Measurements from ENCODE around the gene SNAI3. TPM values are rescaled to one million over a fixed set of nuclear protein-coding genes. Genes with fewer than 3 reads are reported as not detected.

SNAI3 gene
- total RNA-seq, 2 donors from 2014 or later: 0.25 to 0.40 TPM

DNA sequence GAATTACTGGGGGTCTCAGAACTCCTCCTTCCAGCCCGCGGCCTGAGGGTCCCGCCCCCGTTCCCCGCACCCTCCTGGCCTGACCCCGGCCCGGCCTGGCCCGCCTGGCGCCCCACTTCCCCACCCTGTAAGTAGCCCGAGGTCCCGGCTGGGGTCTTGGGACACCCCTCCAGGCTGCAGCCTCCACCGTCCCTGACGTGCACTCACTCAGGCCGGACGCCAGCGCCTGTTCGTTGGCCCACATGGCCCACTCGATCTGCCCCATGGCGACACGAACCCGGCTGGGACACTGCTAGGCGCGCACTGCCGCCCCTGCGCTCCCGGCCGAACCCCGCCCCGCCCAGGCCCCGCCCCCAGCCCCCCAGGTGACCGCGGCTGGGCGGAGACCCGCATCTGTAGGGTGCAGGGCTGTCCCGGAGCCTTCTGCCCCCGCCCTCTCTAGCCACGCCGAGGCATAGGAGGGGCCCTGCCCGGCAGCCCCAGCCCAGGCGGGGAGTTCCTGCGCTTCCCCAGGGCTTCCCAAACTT is 35.5 kb downstream of the SNAI3 start, which contains the start of gene CYBA:
Gene CYBA, minus strand, starts transcription at position 305 of the 527 bp plus-strand sequence. Its CDS starts 40 bp downstream, at position 265.
- Histone ChIP-seq H3K9ac (ENCODE audit: low read depth in 2 of 2, low read length in 2 of 2) (peak within 1 kb of the TSS; percentile 79 to 96), H3K36me3 (no peaks in the 10 kb centered on the region), H3K27ac (peak within 1 kb of the TSS; percentile 88), H3K4me1 (peaks cover 8% of the 10 kb centered on the region), H3K27me3 (no peaks in the 10 kb centered on the region), H3K9me3 (no peaks in the 10 kb centered on the region), H3K4me3 (peak within 1 kb of the TSS; percentile 86)
- TF ChIP-seq, protein P1, sequence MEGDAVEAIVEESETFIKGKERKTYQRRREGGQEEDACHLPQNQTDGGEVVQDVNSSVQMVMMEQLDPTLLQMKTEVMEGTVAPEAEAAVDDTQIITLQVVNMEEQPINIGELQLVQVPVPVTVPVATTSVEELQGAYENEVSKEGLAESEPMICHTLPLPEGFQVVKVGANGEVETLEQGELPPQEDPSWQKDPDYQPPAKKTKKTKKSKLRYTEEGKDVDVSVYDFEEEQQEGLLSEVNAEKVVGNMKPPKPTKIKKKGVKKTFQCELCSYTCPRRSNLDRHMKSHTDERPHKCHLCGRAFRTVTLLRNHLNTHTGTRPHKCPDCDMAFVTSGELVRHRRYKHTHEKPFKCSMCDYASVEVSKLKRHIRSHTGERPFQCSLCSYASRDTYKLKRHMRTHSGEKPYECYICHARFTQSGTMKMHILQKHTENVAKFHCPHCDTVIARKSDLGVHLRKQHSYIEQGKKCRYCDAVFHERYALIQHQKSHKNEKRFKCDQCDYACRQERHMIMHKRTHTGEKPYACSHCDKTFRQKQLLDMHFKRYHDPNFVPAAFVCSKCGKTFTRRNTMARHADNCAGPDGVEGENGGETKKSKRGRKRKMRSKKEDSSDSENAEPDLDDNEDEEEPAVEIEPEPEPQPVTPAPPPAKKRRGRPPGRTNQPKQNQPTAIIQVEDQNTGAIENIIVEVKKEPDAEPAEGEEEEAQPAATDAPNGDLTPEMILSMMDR (IDR thresholded peaks at IDR 0.05): no peak
- intact Hi-C loops (cut with DNase I): no loop called here
- DNase-seq: peak; percentile 88

DNA sequence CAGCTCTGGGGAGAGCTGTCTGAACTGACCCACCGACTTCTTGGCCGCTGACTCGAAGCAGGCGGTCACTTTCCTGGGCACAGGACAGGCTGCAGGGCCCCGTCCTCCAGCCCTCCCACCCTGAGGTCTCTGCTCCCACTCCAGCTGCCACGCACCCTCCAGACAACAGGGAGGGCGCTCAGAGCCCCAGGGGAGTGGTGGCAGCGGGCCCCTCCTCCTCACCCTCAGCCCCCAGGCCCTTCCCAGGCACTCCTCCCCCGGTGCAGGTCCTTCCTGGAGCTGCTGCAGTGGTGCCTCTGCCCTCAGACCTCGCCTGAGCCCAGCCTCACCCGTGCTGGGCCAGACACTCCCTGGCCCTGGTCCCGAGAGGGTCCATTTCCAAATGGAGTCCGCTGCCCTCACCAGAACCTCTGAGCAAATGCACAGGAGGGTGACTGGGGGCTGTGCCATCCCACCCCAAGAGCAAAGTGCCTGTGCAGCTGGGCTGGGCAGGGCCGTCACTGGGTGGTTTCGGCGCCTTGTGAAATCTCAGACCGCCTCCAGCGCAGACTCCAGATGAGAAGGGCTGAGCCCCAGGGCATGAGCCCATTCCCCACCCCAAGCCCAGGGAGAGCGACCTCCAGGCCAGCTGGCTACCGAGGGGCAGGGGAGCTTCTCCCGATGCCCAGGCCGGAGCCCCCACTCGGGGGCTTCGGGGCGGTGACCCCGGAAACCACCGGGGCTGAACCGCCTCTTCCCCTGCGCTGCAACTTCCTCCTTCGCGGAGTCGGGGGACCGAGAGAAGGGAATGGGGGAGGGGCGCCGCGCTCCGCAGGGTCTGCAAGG is 36.2 kb downstream of the SNAI3 start:
- Histone ChIP-seq H3K4me1 (peaks cover 8% of the 10 kb centered on the region), H3K9me3 (no peaks in the 10 kb centered on the region), H3K9ac (ENCODE audit: low read depth in 2 of 2, low read length in 2 of 2) (peak overlapping the region; percentile 79 to 96), H3K27ac (peak overlapping the region; percentile 88), H3K36me3 (no peaks in the 10 kb centered on the region), H3K27me3 (no peaks in the 10 kb centered on the region), H3K4me3 (peak overlapping the region; percentile 86)
- peak; percentile 65 for DNase-seq
- TF ChIP-seq, protein P1 (IDR thresholded peaks at IDR 0.05): no peak
- intact Hi-C loops (cut with DNase I): no loop called here

DNA sequence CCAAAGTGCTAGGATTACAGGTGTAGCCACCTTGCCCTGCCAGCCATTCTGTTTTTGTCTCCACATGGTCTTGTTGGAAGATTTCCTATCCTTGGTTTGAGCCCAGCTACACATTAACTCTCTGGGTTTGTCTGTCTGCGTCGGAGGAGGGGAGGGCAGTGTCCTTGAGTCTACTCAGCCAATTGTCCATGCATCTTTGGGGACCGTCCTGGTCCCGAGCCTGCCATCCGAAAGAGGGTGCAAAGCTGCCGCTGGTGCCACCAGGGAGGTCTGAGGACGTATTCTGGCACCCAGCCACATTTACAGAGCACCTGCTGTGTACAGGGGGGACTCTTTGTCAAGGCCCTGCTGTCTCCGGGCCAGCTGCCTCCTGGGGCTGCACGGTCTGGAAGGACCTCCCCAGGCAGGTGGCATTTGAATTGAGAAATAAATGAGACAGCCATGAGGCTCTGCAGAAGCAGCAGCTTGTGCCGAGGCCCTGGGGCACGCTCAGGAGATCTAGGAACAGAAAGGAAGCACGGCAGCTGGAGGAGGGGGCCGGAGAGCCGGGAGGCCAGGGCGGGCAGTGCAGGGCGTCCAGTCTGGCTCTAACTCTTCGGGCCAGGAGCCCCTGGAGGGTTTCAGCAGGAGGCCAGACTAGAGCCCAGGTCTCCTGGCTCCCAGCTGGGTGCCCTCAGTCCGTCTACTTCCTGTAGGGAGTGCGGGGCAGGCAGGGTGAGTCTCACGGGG is 36.9 kb downstream of the SNAI3 start:
- Histone ChIP-seq H3K9ac (ENCODE audit: low read depth in 2 of 2, low read length in 2 of 2) (peak overlapping the region; percentile 79 to 96), H3K36me3 (no peaks in the 10 kb centered on the region), H3K4me1 (peaks cover 8% of the 10 kb centered on the region), H3K27me3 (no peaks in the 10 kb centered on the region), H3K4me3 (peak overlapping the region; percentile 86), H3K27ac (peak overlapping the region; percentile 88), H3K9me3 (no peaks in the 10 kb centered on the region)
- intact Hi-C loops (cut with DNase I): no loop called here
- no peak for DNase-seq
- TF ChIP-seq, protein P1 (IDR thresholded peaks at IDR 0.05): no peak

- Histone ChIP-seq H3K4me3 (no peak overlapping the region), H3K4me1 (peaks cover 8% of the 10 kb centered on the region), H3K27me3 (no peaks in the 10 kb centered on the region), H3K27ac (no peak overlapping the region), H3K36me3 (no peaks in the 10 kb centered on the region), H3K9ac (ENCODE audit: low read depth in 2 of 2, low read length in 2 of 2) (no peak overlapping the region), H3K9me3 (no peaks in the 10 kb centered on the region)
- intact Hi-C loops (cut with DNase I): no loop called here
- TF ChIP-seq, protein P1 (IDR thresholded peaks at IDR 0.05): no peak
- no peak for DNase-seq
Measured at GRCh38 chr16:88647178-88648070, 38.9 kb downstream of the SNAI3 start.

Data from colonic mucosa (tissue), 4 donors.